Endothelial cell of hepatic sinusoid (primary cell): ENCODE measurements around the gene BSG.

ENCODE experiments used
- in situ Hi-C: cut with HindIII; loops from 2 replicates; pipeline ENCODE4 v1.10.0; 2017; ENCODE audit warnings: low sequenced_read_pairs

The BSG gene

GRCh38 chr19:539429-540030 lies 32.9 kb upstream of the BSG start:
- in situ Hi-C loops = no loop called here

GRCh38 chr19:540867-541637 lies 31.3 kb upstream of the BSG start:
- in situ Hi-C loops = no loop called here

DNA sequence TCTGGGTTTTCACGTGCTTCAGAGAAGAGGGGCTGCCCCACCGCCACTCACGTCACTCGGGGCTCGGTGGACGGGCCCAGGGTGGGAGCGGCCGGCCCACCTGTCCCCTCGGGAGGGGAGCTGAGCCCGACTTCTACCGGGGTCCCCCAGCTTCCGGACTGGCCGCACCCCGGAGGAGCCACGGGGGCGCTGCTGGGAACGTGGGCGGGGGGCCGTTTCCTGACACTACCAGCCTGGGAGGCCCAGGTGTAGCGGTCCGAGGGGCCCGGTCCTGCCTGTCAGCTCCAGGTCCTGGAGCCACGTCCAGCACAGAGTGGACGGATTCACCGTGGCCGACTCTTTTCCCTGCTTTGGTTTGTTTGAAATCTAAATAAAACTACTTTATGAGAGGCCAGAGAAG lies 30.7 kb upstream of the BSG start:
- in situ Hi-C loops = no loop called here

- in situ Hi-C loops = no loop called here
Measured at GRCh38 chr19:542173-542866, 30.1 kb upstream of the BSG start.

- in situ Hi-C loops = no loop called here
Measured at GRCh38 chr19:543910-544608, 28.3 kb upstream of the BSG start, which contains the start of gene GZMM. TSS of gene GZMM (plus strand) at chr19:544053. CDS start at chr19:544072, 19 bp downstream.

DNA sequence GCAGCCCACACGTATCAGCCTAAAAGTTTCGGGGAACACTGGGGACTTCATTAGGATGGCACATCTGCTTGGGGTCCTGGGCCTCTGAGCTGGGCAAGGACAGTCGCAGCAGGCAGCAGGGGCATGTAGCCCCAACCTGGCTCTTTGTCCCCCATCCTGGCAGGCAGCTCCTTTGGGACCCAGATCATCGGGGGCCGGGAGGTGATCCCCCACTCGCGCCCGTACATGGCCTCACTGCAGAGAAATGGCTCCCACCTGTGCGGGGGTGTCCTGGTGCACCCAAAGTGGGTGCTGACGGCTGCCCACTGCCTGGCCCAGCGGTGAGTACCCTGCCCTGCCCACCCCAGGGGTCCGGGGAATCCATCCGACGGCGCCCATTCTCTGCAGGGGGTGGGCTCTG lies 25.3 kb upstream of the BSG start:
- in situ Hi-C loops = no loop called here

- in situ Hi-C loops = no loop called here
Measured at GRCh38 chr19:547836-548720, 24.3 kb upstream of the BSG start.

- in situ Hi-C loops = no loop called here
Measured at GRCh38 chr19:548886-549830, 23.2 kb upstream of the BSG start.

DNA sequence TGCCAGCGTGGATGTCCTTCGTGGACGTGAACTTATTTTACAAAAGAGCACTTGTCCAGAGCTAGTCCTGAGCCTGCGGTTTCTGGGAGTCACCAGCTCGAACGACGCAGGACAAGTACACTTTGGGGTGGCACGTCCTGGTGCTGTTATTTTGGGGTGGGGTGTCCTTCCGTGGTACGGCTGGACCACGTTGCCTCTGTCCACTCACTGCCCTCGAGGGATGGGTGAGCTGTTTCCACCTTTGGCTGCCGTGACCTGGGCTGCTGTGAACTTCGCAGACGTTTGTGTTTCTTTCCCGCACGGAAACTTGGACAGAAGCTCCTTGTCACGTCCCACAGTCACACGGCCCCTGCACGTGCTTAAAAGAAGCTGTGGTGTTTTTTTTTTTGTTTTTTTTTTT lies 17.6 kb upstream of the BSG start:
- in situ Hi-C loops = no loop called here

DNA sequence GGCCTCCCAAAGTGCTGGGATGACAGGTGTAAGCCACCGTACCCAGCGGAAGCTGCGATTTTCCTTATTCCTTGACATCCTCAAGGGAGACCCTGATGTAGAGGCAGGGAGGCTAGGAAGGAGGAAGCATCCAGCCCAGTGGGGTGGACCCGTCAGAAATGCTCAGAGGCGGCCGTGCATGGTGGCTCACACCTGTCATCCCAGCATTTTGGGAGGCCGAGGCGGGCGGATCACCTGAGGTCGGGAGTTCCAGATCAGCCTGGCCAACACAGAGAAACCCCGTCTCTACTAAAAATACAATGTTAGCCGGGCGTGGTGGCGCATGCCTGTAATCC lies 17.0 kb upstream of the BSG start:
- in situ Hi-C loops = no loop called here

DNA sequence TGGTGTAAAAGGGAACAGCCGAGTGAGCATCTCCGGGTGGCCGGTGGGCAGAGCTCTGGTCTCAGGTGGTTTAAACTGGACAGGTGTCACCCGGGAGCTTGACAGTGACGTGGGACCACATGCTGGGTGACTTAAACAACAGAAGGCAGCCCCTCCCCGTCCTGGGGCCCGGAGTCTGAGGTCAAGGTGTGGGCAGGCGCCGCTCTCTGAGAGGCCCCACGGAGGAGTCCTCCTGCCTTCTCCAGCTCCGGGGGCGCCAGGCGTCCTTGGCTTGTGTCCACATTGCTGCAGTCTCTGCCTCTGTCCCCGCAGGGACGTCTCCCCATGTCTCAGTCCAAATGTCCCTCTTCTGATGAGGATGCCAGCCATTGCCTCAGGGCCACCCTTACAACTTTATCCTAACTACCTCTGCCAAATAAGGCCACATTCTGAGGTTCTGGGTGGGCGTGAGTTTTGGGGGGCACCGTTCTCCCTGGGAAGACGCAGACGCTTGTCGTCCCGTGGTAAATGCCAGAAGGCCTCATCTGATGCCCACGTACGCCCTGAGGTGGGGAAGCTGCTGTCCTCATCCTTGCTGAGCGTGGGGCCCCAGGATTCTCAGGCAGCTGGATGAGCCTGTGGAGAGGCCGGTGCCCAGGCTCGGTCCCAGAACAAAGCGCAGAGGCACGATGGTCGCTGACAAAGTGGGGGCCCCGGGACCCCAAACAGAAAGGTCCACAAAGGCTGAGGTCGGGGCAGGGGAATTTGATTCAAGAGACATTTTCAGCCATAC lies 15.6 kb upstream of the BSG start:
- in situ Hi-C loops = no loop called here

- in situ Hi-C loops = no loop called here
Measured at GRCh38 chr19:558770-559439, 13.5 kb upstream of the BSG start.

DNA sequence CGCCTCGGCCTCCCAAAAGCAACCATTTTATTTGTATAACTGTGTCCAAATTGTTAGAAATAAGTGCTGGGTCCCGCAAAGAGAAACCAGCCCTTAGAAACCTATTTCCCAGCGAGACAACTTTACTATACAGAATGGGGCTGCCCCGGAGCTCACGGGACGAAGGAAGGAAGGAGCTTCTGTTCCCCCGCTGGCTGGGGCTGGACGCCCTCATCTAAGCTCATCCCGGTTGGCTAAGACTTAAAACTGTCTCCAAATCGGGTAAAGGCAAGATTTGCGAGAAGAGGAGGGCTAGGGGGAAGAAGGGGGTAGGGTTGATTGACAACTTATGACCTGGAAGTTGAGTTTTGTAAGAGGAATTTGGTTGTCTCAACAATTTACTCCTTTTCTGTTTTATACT lies 12.3 kb upstream of the BSG start:
- in situ Hi-C loops = no loop called here

GRCh38 chr19:566403-566802 lies 6.0 kb upstream of the BSG start:
- in situ Hi-C loops = no loop called here

- in situ Hi-C loops = no loop called here
Measured at GRCh38 chr19:566844-567243, 5.6 kb upstream of the BSG start.

DNA sequence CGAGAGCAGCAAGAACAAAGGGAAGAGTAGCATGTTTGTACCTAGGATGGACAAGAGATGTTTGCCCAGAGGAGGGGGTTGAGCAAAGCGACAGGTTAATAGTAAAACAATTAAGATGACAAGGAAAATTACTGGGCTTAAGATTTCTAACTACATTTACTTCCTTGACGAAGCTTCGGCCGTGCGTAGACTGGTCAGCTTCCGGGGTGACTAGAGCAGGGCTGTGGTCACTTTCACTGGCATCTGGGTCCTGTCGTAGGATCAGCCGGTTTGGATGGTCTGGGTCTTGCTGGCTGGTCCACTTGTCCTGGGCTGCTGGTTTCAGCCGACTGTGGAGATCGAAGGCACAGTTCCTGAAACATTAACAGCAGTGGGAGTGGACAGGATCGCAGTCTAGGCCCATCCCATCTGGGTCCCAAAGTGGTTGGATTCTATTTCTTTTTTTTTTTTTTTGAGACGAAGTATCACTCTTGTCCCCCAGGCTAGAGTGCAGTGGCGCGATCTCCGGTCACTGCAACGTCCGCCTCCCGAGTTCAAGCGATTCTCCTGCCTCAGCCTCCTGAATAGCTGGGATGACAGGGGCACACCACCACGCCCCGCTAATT lies 5.0 kb upstream of the BSG start:
- in situ Hi-C loops = no loop called here

GRCh38 chr19:570251-570686 lies 2.1 kb upstream of the BSG start:
- in situ Hi-C loops = no loop called here
